ENCODE results near the gene SMARCC1.

SMARCC1 gene

GRCh38 chr3:47688488-47688887, 93.2 kb downstream of the SMARCC1 start:
- DNase-seq = no peak

GRCh38 chr3:47685037-47685436, 96.7 kb downstream of the SMARCC1 start:
- no peak for DNase-seq

GRCh38 chr3:47681016-47681415, 100.7 kb downstream of the SMARCC1 start:
- no peak for DNase-seq

- DNase-seq = no peak
These were observed 103.0 kb downstream of the SMARCC1 start for GRCh38 chr3:47678446-47679338.

GRCh38 chr3:47669026-47669749, 112.5 kb downstream of the SMARCC1 start:
- no peak for DNase-seq

GRCh38 chr3:47666118-47666517, 115.6 kb downstream of the SMARCC1 start:
- DNase-seq = no peak

GRCh38 chr3:47664519-47664918, 117.2 kb downstream of the SMARCC1 start:
- no peak for DNase-seq

GRCh38 chr3:47663630-47664240, 118.0 kb downstream of the SMARCC1 start:
- no peak for DNase-seq

GRCh38 chr3:47661121-47661752, 120.5 kb downstream of the SMARCC1 start:
- DNase-seq = no peak

- no peak for DNase-seq
These were observed 123.2 kb downstream of the SMARCC1 start for GRCh38 chr3:47658444-47658843.

GRCh38 chr3:47652142-47652541, 129.6 kb downstream of the SMARCC1 start:
- no peak for DNase-seq

GRCh38 chr3:47650294-47650693, 131.4 kb downstream of the SMARCC1 start:
- no peak for DNase-seq

- DNase-seq = no peak
These were observed 134.1 kb downstream of the SMARCC1 start for GRCh38 chr3:47647550-47647949.

- DNase-seq = no peak
These were observed 135.3 kb downstream of the SMARCC1 start for GRCh38 chr3:47646362-47646761.

- no peak for DNase-seq
These were observed 136.1 kb downstream of the SMARCC1 start for GRCh38 chr3:47645551-47645950.

- no peak for DNase-seq
These were observed 138.6 kb downstream of the SMARCC1 start for GRCh38 chr3:47643092-47643491.

- DNase-seq = no peak
These were observed 140.0 kb downstream of the SMARCC1 start for GRCh38 chr3:47641739-47642138.

- no peak for DNase-seq
These were observed 144.8 kb downstream of the SMARCC1 start for GRCh38 chr3:47636921-47637320.

GRCh38 chr3:47636225-47636624, 145.5 kb downstream of the SMARCC1 start:
- DNase-seq = no peak

GRCh38 chr3:47635536-47635935, 146.2 kb downstream of the SMARCC1 start:
- no peak for DNase-seq

- DNase-seq = no peak
These were observed 146.7 kb downstream of the SMARCC1 start for GRCh38 chr3:47634996-47635395.

- DNase-seq = no peak
These were observed 150.9 kb downstream of the SMARCC1 start for GRCh38 chr3:47630810-47631209.

GRCh38 chr3:47629770-47630169, 151.9 kb downstream of the SMARCC1 start:
- no peak for DNase-seq

Measured in NCI-H2171 treated with DMSO at 0.1 percent for 48 hours (cell line).